Kidney (tissue), 14 donors: ENCODE measurements around the gene AKTIP. TPM values are rescaled to one million over a fixed set of nuclear protein-coding genes. Genes with fewer than 3 reads are reported as not detected.

ENCODE experiments used
- DNase-seq, 5 donors: peaks; one replicate each; pipeline ENCODE4 v3.0.0-alpha.2; 2013 to 2020
- FAIRE-seq: peaks from 2 replicates; lab custom pipeline; 2012; peaks lifted over from hg19 to GRCh38; lab: Jason Lieb, UNC
- H3K27ac ChIP-seq, 2 donors: one replicate each; pipeline ENCODE4 v1.7.0; 2013; ENCODE audit warnings: low read depth in 2 of 2, low read length in 2 of 2, inconsistent platforms in 1 of 2
- H3K27me3 ChIP-seq: one replicate; pipeline ENCODE4 v1.7.1; 2013; ENCODE audit warnings: low read length, inconsistent platforms; ENCODE audit not compliant: control insufficient read depth, insufficient read depth
- H3K36me3 ChIP-seq, 3 donors: one replicate each; pipeline versions ENCODE4 v1.7.0 to v1.7.1; 2013; ENCODE audit warnings: low read length in 3 of 3, control low read depth in 1 of 3, inconsistent platforms in 1 of 3; ENCODE audit not compliant: insufficient read depth in 3 of 3, control insufficient read depth in 2 of 3
- H3K4me1 ChIP-seq, 3 donors: one replicate each; pipeline versions ENCODE4 v1.7.0 to v1.7.1; 2013; ENCODE audit warnings: low read length in 3 of 3, inconsistent platforms in 1 of 3, low read depth in 1 of 3; ENCODE audit not compliant: control insufficient read depth in 2 of 3, insufficient read depth in 2 of 3
- H3K4me3 ChIP-seq, 3 donors: one replicate each; pipeline versions ENCODE4 v1.7.0 to v1.8.1; 2013; ENCODE audit warnings: low read length in 3 of 3, control low read depth in 1 of 3, inconsistent platforms in 1 of 3
- H3K9ac ChIP-seq, 3 donors: one replicate each; pipeline versions ENCODE4 v1.7.0 to v1.7.1; 2013; ENCODE audit warnings: low read length in 3 of 3, control low read depth in 1 of 3, inconsistent platforms in 1 of 3
- H3K9me3 ChIP-seq, 3 donors: one replicate each; pipeline versions ENCODE4 v1.7.0 to v1.7.1; 2013; ENCODE audit warnings: low read length in 3 of 3, control low read depth in 1 of 3, inconsistent platforms in 1 of 3; ENCODE audit not compliant: control insufficient read depth in 2 of 3, insufficient read depth in 1 of 3
- intact Hi-C: fragments of 100-400 bp; cut with DNase I; formaldehyde crosslinking; loops from one replicate; pipeline ENCODE4 v1.11.1; 2022
- polyA plus RNA-seq: library from polyadenylated mRNA; stranded (reverse); fragments of 350-450 nt; fragmentation: Illumina TruSeq; extraction: RNeasy Lipid Tissue Mini Kit (QIAGEN cat#74804); gene quantifications from one replicate; pipeline ENCODE4 v1.2.3, GENCODE V29; 2014; ENCODE audit warnings: low read depth, low replicate concordance; ENCODE audit not compliant: insufficient read depth
- total RNA-seq: library from RNA; stranded (reverse); fragmentation: NEBNext Ultra II Directional; extraction: Animal tissue kit (Norgen Biotek cat#: 25700); gene quantifications from one replicate; pipeline ENCODE4 v1.2.1, GENCODE V29; 2021
- TF ChIP-seq, protein P1 (sequence below): IDR thresholded peaks from 3 replicates; pipeline ENCODE4 v1.5.1; 2012; ENCODE audit warnings: mild to moderate bottlenecking, moderate library complexity, borderline replicate concordance; ENCODE audit not compliant: insufficient read depth; ENCODE audit errors: extremely low read depth
- donor health status: control.
- donor health status: control.
- donor health status: control.
- donor health status: control.
- donor health status: control.
- donor health status: DM: yes; HTN: yes; CAD: no.
- donor health status: Normal renal cell carcinoma (clear cell type).

AKTIP gene
- total and polyA plus RNA-seq, 2 donors from 2014 or later, result 44.5 to 52.0 TPM

DNA sequence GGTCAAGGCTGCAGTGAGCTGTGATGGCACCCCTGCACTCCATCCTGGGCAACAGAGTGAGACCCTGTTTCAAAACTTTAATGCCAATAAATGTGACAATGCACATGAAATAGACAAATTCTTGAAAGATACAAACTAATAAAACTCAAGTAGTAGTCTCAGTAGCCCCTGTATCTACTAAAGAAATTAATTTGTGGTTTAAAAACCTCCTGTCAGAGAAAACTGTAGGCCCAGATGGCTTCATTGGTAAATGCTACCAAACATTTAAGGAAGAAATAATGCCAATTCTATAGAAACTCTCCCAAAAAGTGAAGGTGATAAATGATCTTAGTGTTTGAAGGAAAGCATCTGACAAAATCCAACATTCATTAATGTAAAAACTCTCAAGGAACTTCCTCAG lies 16.8 kb downstream of the AKTIP start:
- H3K4me3 ChIP-seq, result no peak overlapping the region
- no peaks in the 10 kb centered on the region for H3K4me1 ChIP-seq
- no peak for FAIRE-seq
- peaks cover 7 to 43% (median 10%) of the 10 kb centered on the region in 3 donors for H3K36me3 ChIP-seq
- no peak overlapping the region for H3K9ac ChIP-seq
- no peaks in the 10 kb centered on the region for H3K27me3 ChIP-seq
- H3K27ac ChIP-seq, result no peak overlapping the region
- TF ChIP-seq, protein P1, sequence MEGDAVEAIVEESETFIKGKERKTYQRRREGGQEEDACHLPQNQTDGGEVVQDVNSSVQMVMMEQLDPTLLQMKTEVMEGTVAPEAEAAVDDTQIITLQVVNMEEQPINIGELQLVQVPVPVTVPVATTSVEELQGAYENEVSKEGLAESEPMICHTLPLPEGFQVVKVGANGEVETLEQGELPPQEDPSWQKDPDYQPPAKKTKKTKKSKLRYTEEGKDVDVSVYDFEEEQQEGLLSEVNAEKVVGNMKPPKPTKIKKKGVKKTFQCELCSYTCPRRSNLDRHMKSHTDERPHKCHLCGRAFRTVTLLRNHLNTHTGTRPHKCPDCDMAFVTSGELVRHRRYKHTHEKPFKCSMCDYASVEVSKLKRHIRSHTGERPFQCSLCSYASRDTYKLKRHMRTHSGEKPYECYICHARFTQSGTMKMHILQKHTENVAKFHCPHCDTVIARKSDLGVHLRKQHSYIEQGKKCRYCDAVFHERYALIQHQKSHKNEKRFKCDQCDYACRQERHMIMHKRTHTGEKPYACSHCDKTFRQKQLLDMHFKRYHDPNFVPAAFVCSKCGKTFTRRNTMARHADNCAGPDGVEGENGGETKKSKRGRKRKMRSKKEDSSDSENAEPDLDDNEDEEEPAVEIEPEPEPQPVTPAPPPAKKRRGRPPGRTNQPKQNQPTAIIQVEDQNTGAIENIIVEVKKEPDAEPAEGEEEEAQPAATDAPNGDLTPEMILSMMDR, result no peak
- intact Hi-C loops, result no loop called here
- H3K9me3 ChIP-seq, result peaks cover 0 to 2% (median 0%) of the 10 kb centered on the region in 3 donors
- no peak for DNase-seq

DNA sequence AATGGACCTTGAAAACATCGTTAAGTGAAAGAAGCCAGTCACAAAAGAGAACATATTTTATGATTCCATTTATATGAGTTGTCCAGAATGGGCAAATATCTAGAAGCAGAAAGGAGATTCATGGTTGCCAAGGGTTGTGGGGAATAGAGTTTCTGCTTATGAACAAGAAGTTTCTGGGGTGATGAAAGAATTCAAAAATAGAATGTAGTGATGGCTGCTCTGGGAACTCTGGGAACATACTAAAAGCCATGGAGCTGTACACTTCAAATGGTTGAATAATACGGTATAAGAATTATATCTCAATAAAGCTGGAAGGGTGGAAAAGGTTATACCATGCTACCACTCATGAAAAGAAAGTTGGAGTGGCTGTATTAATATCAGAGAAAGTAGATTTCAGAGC lies 18.5 kb downstream of the AKTIP start:
- TF ChIP-seq, protein P1, result no peak
- intact Hi-C loops, result no loop called here
- Histone ChIP-seq H3K4me3 (no peak overlapping the region), H3K27ac (no peak overlapping the region), H3K27me3 (no peaks in the 10 kb centered on the region), H3K4me1 (no peaks in the 10 kb centered on the region), H3K9ac (no peak overlapping the region), H3K9me3 (peaks cover 0 to 2% (median 0%) of the 10 kb centered on the region in 3 donors), H3K36me3 (peaks cover 13 to 50% (median 16%) of the 10 kb centered on the region in 3 donors)
- FAIRE-seq (no peak), DNase-seq (no peak)

DNA sequence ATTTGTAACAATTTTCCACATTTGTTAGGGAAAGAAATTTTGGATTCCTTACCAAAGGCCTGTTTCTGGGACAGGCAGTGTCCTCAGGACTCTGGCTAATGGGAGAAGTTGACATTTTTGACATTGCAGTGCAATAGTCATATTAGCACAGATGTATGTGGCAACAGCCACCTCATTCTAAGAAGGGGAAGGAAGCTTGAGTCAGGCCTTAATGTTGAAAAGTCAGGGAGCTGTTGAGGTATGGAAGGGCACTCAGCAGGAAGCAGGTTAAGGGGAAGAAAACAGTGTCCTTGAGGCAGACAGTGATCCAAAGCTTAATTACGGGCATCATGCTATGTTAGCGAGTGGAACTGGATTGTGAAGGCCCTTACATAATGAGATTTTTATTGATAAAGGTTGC lies 20.9 kb downstream of the AKTIP start:
- Histone ChIP-seq H3K36me3 (peaks cover 10 to 48% (median 19%) of the 10 kb centered on the region in 3 donors), H3K9ac (no peak overlapping the region), H3K9me3 (peaks cover 0 to 2% (median 0%) of the 10 kb centered on the region in 3 donors), H3K4me3 (no peak overlapping the region), H3K27ac (no peak overlapping the region), H3K27me3 (no peaks in the 10 kb centered on the region), H3K4me1 (no peaks in the 10 kb centered on the region)
- no peak for DNase-seq
- intact Hi-C loops, result no loop called here
- FAIRE-seq, result no peak
- TF ChIP-seq, protein P1, result no peak

DNA sequence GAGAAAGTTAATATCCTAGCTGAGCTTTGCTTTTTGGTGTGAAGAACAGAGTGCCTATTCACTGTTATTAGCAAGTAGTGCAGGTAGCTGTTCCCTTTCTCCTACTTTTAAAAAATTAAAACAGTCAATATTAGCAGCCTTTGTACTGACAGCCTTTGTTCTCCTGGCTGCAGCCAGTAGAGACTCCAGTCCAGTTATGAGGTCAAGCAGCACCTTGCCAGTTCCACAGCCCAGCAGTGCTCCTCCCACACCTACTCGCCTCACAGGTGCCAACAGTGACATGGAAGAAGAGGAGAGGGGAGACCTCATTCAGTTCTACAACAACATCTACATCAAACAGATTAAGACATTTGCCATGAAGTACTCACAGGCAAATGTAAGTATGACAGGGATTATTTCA lies 22.6 kb downstream of the AKTIP start:
- DNase-seq, result no peak
- no peak overlapping the region for H3K27ac ChIP-seq
- peaks cover 6 to 47% (median 17%) of the 10 kb centered on the region in 3 donors for H3K36me3 ChIP-seq
- no peak overlapping the region for H3K4me3 ChIP-seq
- H3K4me1 ChIP-seq, result no peaks in the 10 kb centered on the region
- no peaks in the 10 kb centered on the region for H3K9me3 ChIP-seq
- FAIRE-seq, result no peak
- TF ChIP-seq, protein P1, result no peak
- H3K27me3 ChIP-seq, result no peaks in the 10 kb centered on the region
- intact Hi-C loops, result no loop called here
- H3K9ac ChIP-seq, result no peak overlapping the region
